ENCODE measurements around the gene DHRSX. TPM values are rescaled to one million over a fixed set of nuclear protein-coding genes. Genes with fewer than 3 reads are reported as not detected.
A peak's percentile ranks its signal among the peaks of the same experiment; 100 is the strongest.

The DHRSX gene
- total and polyA plus RNA-seq, 9 of the 15 experiments (the other 6 are each of a cell fraction or from before 2014, with no cell fraction given): 0.59 to 11.0 (median 6.2) TPM

- peak; percentile 70 for TF ChIP-seq EP400 (IDR thresholded peaks at IDR 0.05)
- no peak for TF ChIP-seq ZNF3 (CRISPR knock-in tag; IDR thresholded peaks at IDR 0.05)
- TF ChIP-seq GTF2B (IDR thresholded peaks at IDR 0.05; ENCODE audit: extremely low read depth, insufficient read length): no peak
- TF ChIP-seq MLX (CRISPR knock-in tag; conservative IDR thresholded peaks at IDR 0.05): no peak
- TF ChIP-seq ZBTB7A (IDR thresholded peaks at IDR 0.05; ENCODE audit: borderline replicate concordance, control insufficient read depth, low read depth, low read length): no peak
- TF ChIP-seq NELFE (IDR thresholded peaks at IDR 0.05; ENCODE audit: insufficient read depth, insufficient read length): no peak
- no peak for TF ChIP-seq ZNF239 (CRISPR knock-in tag; IDR thresholded peaks at IDR 0.05)
- no peak for TF ChIP-seq E2F8 (IDR thresholded peaks at IDR 0.05; ENCODE audit: low read depth, partially characterized antibody)
- no peak for TF ChIP-seq ZNF444 (CRISPR knock-in tag; IDR thresholded peaks at IDR 0.05)
- peak in 2 of 3 experiments; percentile 4 to 8 for TF ChIP-seq YY1 (IDR thresholded peaks at IDR 0.05; ENCODE audit: borderline replicate concordance in 1 of 3, control insufficient read depth in 1 of 3, extremely low read depth in 1 of 3, insufficient read depth in 3 of 3, insufficient read length in 1 of 3, insufficient replicate concordance in 2 of 3, low read depth in 1 of 3, low read length in 2 of 3)
- TF ChIP-seq ATF1 (CRISPR knock-in tag; IDR thresholded peaks at IDR 0.05): no peak
- TF ChIP-seq ATF1 (tag; IDR thresholded peaks at IDR 0.05): peak; percentile 87
- TF ChIP-seq MNT (conservative IDR thresholded peaks at IDR 0.05): peak in 1 of 2 experiments; percentile 55; a peak in 2 of 4 replicates
- peak; percentile 39; the same call in 1 of the 2 replicates for TF ChIP-seq TFAP4 (CRISPR knock-in tag; IDR thresholded peaks at IDR 0.05; ENCODE audit: borderline replicate concordance)
- no peak for TF ChIP-seq MED1 (CRISPR knock-in tag; IDR thresholded peaks at IDR 0.05; ENCODE audit: borderline replicate concordance)
- peak in 1 of 2 experiments; percentile 91; a peak in 2 of 4 replicates for TF ChIP-seq FOXA3 (CRISPR knock-in tag; conservative IDR thresholded peaks at IDR 0.05 in 1 of 2, IDR thresholded peaks at IDR 0.05 in 1 of 2)
- TF ChIP-seq CTCF (IDR thresholded peaks at IDR 0.05 in 2 of 3, conservative IDR thresholded peaks at IDR 0.05 in 1 of 3; ENCODE audit: insufficient read depth in 2 of 3, low read depth in 1 of 3, low read length in 3 of 3): no peak
- TF ChIP-seq ZNF764 (CRISPR knock-in tag; IDR thresholded peaks at IDR 0.05; ENCODE audit: low read depth): no peak
Observed at GRCh38 chrX:2452317-2452784, 48.4 kb downstream of the DHRSX start (continued).
